Stimulated activated CD8-positive, alpha-beta memory T cell treated with anti-CD3 and anti-CD28 coated beads, Interleukin-7, amount 100 ng/mL, for 24 hours (primary cell): ENCODE results near the gene KCNK6.
"Not testable (repeated sequence)": the region's sequence is repeated elsewhere in the genome, so short reads cannot be mapped to it uniquely, and the experiment has no call there.

Source experiments
- DNase-seq: peaks from one replicate; pipeline ENCODE4 v3.0.0-alpha.2; 2020; ENCODE audit warnings: low read depth

The KCNK6 gene

DNA sequence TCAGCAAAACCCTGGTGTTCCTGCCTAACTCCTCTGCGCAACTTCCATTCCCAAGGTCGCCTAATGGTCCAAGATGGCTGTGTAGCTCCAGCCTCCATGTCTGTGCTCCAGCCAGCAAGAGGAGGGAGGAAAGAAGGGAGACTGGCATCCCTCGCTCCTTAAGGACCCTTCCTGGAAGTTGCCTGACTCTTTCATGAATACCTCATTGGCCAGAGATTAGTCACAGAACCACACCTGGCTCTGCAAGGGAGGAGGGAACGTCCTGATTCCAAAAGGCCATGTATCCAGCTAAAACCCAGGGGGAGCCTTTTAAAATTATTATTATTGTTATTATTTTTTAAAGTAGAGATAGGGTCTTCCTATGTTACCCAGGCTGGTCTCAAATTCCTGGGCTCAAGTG lies 4.8 kb downstream of the KCNK6 start:
- no peak for DNase-seq

DNA sequence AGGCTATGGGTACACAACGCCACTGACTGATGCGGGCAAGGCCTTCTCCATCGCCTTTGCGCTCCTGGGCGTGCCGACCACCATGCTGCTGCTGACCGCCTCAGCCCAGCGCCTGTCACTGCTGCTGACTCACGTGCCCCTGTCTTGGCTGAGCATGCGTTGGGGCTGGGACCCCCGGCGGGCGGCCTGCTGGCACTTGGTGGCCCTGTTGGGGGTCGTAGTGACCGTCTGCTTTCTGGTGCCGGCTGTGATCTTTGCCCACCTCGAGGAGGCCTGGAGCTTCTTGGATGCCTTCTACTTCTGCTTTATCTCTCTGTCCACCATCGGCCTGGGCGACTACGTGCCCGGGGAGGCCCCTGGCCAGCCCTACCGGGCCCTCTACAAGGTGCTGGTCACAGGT lies 6.9 kb downstream of the KCNK6 start:
- no peak for DNase-seq

DNA sequence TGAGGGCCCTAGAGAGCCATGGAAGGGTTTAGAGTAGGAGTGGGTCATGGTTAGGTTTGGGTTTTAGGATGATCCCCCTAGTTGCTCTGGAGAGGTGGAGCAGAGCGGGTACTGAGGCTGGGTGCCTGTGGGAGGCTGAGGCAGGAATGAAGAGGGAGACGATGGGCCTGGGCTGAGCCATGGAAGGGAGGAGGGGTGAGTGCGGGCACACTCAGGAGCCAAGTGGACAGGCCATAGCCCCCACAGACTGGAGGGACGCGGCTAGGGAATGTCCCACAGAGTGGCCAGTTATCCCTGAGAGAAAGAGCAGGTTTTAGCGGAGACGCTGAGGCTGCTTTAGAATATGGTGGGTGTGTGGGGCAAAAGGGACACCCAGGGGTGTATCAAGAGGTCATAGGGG lies 10.0 kb downstream of the KCNK6 start:
- DNase-seq = no peak

DNA sequence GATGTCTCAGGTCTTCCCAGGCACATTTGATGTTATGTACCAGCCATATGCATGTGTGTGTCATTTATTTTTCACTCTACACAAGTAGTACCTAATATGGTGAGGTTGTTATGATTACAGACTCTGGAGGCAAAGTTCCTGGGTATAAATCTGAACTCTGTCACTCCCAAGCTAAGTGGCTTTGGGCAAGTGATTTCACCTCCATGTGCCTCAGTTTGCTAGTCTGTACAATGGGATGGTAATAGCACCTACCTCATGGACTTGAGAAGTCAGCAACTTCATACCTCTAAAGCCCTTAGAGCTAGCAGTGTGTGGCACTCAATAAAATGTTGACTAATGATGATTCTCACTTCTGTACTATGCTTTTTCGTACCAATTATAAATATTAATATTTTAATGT lies 12.1 kb downstream of the KCNK6 start:
- no peak for DNase-seq

DNA sequence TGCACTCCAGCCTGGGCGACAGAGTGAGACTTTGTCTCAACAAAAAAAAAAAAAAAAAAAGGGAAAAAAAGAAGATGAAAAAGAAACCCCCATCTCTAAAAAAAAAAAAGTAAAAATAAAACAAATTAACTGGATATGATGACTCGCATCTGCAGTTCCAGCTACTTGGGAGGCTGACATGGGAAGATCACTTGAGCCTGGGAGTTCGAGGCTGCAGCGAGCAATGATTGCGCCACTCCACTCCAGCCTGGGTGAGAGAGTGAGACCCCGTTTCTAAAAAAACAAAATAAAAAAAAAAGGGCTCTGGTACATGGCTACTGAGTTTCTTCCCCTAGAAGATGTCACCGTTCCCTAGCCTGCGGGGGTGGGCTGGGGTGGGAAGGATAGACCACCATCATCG lies 13.6 kb downstream of the KCNK6 start:
- DNase-seq = no peak

DNA sequence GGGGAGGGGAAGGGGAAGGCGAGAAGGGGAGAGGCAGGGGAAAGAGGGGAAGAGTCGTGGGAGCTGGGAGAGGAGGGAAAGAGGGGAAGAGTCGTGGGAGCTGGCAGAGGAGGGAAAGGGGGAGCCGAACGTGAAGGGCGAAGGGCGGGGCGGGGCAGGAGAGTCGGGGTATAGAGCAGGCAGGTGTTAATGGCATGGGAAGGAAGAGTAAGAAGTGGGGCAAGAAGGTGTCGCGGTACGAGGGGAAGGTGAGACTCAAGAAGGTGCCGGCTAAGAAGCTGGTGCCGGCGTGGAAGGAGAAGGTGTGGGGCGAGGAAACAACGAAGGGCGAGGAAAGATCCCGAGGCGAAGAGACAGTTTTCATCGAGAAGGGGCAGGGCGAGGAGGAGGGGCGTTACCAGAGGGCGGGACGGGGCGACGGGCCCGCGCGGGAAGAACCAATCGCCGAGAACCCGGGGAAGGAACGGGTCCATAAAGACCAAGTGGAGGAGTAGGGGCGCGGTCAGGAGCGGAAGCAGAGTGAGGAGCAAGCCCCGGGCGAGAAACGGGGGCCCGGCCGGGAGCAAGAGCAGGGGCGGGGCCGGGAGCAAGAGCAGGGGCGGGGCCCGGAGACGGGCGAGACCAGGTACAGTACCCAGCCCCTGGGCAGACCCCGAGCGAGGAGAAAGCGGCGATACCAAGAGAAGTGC lies 16.4 kb downstream of the KCNK6 start:
- peak; percentile 86 for DNase-seq

DNA sequence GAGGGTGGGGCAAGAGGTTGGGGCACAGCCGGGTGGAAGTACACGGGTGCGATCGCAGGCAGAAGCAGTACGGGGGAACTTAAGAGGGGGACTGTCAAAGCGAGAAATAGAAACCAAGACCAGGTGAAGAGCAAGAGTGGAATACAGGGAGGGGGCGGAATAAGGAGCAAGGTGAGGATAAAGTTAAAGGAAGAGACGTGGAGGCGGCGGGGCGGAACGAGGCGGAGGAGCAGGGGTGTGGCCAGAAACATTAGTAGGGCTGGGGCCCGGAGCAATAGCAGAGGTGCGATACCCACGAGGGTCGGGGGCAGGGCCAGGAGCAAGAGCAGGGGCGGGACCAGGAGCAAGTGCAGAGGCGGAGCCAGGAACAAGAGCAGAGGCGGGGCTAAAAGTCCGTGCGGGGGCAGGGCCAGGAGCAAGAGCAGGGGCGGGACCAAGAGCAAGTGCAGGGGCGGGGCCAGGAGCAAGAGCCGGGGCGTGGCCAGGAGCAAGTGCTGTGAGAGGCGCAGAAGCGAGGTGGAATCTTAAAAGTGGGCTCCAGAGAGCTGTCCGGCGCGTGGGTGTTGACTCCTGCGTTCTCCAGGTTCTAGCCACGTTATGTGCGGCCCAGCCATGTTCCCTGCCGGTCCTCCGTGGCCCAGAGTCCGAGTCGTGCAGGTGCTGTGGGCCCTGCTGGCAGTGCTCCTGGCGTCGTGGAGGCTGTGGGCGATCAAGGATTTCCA lies 17.2 kb downstream of the KCNK6 start:
- DNase-seq = peak; percentile 90

DNA sequence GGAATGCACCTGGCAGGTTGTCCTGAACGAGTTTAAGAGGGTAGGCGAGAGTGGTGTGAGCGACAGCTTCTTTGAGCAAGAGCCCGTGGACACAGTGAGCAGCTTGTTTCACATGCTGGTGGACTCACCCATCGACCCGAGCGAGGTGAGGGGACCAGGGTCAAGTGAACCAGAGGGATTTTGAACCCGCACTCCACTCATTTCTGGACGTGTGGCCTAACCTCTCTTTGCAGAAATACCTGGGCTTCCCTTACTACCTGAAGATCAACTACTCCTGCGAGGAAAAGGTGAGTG lies 17.7 kb downstream of the KCNK6 start:
- no peak for DNase-seq

DNA sequence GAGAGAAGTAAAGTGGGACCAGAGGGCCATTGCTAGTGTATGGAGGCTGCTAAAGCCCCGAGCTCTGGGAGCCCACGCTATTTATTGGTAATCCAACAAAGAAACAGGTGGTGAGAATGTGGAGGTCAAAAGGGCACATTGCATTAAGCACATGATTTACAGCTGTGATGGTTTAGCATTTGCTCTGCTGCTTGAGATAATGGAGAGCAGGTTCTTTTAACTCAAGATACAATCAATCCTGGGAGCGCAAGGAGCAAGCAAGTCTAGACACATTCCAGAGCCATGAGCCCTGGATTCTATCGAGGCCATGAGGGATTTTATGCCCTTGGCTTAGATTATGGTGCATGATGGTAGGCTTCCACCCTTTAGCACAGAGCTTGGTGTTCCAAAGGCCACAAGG lies 19.4 kb downstream of the KCNK6 start:
- DNase-seq = not testable (repeated sequence)

DNA sequence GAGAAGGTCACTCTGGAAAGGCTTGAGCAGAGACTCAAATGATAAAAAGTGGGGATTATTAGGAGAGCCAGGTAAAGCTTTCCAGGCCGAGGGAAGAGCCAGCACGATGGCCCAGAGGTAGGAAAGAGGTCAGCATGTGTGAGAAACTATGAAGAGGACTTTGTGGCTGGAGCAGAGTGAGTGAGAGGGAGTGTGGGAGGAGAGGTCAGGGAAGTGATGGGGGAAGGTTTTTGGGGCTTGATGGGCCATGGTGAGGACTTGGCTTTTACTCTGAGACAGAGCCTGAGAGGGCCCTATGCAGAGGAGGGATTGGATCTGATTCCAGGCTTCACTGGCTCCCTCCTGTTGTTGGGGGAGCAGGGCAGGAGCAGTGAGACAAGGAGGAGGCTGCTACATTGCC lies 21.3 kb downstream of the KCNK6 start:
- no peak for DNase-seq

DNA sequence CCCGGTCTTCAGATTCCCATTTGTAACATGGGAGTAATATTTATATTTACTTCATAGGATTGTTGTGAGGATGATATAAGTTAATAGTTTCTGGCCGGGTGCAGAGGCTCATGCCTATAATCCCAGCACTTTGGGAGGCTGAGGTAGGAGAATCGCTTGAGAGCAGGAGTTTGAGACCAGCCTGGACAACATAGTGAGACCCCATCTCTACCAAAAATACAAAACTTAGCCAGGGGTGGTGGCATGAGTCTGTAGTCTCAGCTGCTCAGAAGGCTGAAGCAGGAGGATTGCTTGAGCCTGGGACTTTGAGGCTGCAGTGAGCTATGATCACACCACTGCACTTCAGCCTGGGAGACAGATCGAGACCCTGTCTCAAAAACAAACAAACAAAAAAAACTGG lies 27.2 kb downstream of the KCNK6 start:
- no peak for DNase-seq

DNA sequence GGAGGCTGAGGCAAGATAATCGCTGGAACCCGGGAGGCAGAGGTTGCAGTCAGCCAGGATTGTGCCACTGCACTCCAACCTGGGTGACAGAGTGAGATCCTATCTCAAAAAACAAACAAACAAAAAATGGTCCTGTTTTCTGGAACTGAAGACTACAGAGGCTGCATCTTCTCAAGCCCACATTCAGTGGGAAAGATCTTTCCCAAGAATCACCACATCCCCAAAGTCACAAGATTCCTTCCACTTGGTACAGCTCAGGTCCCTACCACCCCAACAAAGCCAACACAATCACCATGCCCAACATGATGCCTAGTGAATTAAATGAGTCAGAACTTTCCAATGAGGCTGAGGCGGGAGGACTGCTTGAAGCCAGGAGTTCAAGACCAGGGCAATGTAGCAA lies 31.2 kb downstream of the KCNK6 start:
- DNase-seq = no peak

DNA sequence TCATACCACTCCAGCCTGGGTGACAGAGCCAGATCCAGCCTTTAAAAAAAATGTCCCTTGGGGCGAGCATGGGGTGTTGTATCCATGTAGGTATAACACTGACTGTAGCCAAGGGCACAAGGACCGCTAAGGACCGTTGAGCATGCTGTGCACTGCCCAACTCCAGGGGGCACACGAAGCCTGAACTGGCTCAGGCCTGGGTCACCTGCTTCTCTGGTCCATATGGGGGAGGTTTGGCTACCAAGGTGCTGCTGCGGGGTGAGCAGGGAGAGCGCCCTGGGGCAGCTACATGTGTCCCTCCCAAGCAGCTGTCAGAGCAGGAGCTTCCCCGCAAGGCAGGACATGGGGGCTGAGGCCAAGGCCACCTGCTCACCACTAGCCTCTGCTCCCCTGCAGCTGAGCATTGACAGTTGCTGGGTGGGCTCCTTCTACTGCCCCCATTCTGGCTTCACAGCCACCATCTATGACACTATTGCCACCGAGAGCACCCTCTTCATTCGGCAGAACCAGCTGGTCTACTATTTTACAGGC lies 32.3 kb downstream of the KCNK6 start:
- DNase-seq = no peak

DNA sequence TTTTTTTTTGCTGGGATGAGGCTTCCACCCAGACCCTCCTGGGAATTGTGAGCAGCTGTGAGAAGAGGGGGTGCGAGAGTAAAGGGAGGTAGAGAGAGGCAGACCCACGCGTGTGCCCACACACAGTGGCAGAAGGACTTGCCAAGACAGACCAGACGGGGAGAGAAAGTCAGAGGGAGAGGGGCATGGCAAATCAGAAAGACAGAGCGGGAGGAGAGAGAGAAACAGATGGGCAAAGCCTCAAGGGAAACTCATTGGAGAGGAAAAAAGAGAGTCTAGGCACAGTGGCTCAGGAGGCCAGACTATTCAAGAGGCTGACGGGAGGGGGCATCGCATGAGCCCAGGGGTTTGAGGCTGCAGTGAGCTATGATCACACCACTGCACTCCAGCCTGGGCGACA lies 33.0 kb downstream of the KCNK6 start:
- no peak for DNase-seq

DNA sequence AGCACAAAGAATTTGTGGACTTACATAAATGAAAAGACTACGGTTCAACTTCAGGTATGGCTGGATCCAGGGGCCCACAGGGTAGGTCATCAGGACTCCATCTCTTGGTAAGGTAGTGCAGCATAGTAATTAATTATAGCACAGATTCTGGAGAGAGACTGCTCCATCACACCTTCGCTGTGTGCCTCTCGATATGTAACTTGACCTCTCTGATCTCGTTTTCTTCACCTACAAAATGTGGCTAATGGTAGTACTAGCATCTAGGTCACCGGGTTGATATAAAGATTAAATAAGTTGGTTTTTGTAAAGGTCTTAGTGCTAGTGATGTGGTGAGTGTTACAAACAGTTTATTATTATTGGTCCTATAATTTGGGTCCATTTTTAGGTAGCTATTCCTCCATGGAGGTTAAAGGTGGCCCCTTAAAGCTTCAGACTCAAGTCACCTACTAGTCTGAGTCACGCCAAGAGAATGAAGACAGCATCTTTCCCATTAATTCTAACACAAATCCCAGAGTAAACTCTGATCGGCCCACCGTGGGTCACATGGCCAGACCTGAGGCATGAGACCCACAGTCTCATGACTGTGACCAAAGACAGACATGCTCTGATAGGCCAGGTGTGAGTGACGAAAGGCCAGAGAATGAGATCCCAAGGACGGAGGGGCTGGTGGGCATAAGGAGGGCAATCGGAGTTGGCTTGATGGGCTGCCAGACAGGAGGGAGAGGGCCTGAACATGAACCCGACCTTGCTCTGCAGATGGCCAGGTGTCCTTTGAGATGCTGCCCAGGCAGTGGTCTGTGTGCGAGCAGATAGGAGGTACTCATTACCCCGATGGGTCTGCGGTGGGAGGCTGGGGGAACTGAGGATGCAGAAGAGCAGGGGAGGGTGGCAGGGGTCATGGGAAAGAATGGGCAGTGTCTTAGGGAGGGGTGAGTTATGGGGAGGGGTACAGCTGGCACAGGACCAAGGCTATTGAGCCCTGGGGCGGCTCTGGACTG lies 36.4 kb downstream of the KCNK6 start:
- DNase-seq = no peak

DNA sequence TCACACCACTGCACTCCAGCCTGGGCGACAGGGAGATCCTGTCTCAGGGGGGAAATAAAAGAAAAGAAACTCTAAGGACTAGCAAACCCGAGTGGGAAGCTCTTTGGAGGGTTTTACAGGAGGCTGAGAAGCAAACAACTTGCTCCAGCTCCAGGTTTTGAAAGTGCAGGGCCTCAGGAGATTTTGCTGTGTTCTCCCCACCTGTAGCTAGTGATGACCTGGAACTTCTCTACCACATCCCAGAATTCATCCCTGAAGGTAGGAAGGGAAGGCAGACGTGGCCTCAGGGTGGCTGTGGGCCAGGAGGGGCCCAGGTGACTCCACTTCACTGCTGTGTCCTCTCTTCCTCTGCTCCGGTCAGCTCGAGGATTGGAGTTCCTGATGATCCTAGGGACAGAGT lies 38.4 kb downstream of the KCNK6 start:
- no peak for DNase-seq

DNA sequence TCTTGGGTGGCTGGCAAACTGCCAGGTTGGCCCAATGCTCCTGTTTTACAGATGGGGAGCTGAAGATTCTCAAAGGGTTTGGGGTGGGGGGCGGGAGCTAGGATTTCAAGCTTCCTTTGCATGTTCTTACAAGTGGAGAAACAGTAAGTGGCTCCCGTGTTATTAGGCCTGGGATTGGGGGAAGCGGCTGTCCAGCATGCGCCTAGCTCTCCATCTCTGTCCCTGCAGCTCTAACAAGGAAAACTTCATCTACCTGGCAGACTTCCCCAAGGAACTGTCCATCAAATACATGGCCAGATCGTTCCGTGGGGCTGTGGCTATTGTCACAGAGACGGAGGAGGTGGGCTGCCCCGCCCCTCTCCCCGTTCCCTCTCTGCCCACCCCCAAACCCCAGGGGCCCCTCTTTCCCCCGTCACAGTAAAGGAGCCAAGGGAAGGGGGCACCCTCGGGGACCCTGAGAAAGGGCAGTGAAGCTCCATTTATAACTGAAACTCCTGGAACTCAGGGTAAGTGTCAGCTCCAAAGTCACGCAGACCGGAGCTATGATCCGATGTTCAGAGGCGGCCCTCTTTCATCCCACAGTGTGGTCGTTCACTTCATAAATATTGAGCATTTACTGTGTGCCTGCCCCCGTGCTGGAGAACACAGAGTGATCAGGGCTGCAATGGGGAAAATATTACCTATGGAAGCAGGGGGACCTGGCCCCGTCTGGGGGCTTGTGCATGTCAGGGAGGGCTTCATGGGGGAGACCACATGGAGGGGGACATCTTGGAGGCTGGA lies 39.8 kb downstream of the KCNK6 start:
- no peak for DNase-seq

DNA sequence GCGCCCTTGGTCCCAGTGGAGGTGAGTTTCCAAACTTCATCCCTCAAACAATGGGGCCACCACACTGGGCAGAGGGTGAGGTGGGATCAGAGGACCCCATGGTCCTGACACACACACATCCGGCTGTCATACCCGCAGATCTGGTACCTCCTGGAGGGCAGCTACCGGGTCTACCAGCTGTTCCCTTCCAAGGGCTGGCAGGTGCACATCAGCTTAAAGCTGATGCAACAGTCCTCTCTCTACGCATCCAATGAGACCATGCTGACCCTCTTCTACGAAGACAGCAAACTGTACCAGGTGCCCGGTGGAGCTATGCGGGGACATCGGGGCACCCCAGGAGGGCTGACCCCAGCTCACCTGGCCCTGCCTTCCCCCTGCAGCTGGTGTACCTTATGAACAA lies 40.7 kb downstream of the KCNK6 start:
- DNase-seq = no peak

DNA sequence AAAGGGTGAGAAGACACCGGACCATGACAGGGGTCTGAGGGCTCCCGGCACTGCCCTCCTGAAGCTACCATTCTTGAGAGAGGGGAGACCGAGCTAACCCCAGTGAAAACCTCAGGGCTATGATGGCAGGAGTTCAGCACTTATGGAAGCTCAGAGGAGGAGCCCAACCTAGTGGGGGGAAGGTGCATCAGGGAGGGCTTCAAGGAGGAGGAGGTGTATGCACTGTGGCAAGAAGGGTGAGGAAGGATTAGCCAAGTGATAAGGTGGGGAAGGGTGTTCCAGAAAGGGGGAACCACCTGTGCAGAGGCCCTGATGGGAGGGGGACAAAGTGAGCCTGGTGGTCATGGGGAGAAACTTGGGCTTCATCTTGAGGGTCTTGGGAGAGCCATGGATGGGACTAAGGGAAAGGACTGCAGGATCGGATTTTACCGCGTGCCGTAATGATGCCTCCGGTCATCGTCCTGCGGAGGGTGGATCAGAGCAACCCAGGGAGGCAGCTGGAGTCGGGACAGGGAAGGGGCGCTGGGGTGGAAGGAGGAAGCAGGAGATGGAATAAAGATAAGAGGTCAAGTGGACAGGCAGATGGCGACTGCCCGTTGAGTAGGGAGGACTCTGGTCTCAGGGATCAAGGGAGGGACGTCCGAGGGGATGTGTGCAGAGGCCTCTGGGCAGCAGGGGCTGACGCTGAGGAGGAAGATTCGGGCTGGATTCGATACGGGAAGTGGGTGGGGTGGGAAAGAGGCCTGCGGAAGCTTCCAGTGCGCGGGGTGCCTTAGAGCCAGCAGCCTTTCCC lies 41.4 kb downstream of the KCNK6 start:
- DNase-seq = no peak

DNA sequence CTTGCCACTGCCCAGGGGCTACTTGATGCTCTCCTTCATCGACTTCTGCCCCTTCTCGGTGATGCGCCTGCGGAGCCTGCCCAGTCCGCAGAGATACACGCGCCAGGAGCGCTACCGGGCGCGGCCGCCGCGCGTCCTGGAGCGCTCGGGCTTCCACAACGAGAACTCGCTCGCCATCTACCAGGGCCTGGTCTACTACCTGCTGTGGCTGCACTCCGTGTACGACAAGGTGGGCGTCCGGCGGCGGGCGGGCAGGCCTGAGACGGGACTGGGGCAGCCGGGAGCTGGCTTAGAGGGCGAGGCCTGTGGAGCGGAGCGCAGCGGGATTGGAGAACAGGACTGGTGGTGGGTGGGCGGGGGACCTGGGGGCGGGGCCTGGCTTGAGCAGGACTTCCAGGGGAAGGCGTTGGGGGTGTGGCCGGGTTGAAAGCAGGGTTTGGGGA lies 42.0 kb downstream of the KCNK6 start:
- DNase-seq = peak; percentile 45
